HAP-1 (cell line): ENCODE measurements around the gene PTPRD.
"Not testable (repeated sequence)": the region's sequence is repeated elsewhere in the genome, so short reads cannot be mapped to it uniquely, and the experiment has no call there.

Experiments used
- DNase-seq, 2 experiments: peaks; one replicate each; pipeline ENCODE4 v3.0.0-alpha.2; 2016 to 2020; ENCODE audit warnings: low spot score in 2 of 2
- H3K27me3 ChIP-seq: fragments of 250-450 bp; sonication (Bioruptor Pico); 2 replicates; pipeline ENCODE4 v1.5.1; 2020; ENCODE audit warnings: low read depth, mild to moderate bottlenecking, moderate library complexity
- H3K36me3 ChIP-seq: fragments of 250-450 bp; sonication (Bioruptor Pico); replicated peaks from 2 replicates; pipeline ENCODE4 v1.5.1; 2020; ENCODE audit warnings: mild to moderate bottlenecking
- H3K4me1 ChIP-seq: fragments of 250-450 bp; sonication (Bioruptor Pico); 2 replicates; pipeline ENCODE4 v1.5.1; 2020; ENCODE audit warnings: mild to moderate bottlenecking
- H3K4me3 ChIP-seq: fragments of 250-450 bp; sonication (Bioruptor Pico); 2 replicates; pipeline ENCODE4 v1.5.1; 2020; ENCODE audit warnings: mild to moderate bottlenecking, moderate library complexity
- H3K9me3 ChIP-seq: fragments of 250-450 bp; sonication (Bioruptor Pico); 2 replicates; pipeline ENCODE4 v1.5.1; 2020; ENCODE audit warnings: mild to moderate bottlenecking, moderate library complexity
- in situ Hi-C: fragments of 300-500 bp; cut with MboI; formaldehyde crosslinking; loops from 3 replicates; pipeline ENCODE4 v1.14.3; 2020; ENCODE audit warnings: low sequenced_read_pairs, inconsistent platforms, mixed read lengths

The PTPRD gene

GRCh38 chr9:8968350-8968749 lies 1644.5 kb downstream of the PTPRD start:
- H3K4me3 ChIP-seq, H3K9me3 ChIP-seq, H3K36me3 ChIP-seq, in situ Hi-C loops, H3K27me3 ChIP-seq, H3K4me1 ChIP-seq, DNase-seq: not testable (repeated sequence)

GRCh38 chr9:8963885-8964284 lies 1648.9 kb downstream of the PTPRD start:
- no peak overlapping the region for H3K4me3 ChIP-seq
- H3K4me1 ChIP-seq: no peaks in the 10 kb centered on the region
- no peaks in the 10 kb centered on the region for H3K36me3 ChIP-seq
- no peaks in the 10 kb centered on the region for H3K9me3 ChIP-seq
- in situ Hi-C loops: no loop called here
- DNase-seq: no peak
- H3K27me3 ChIP-seq: no peaks in the 10 kb centered on the region

- Histone ChIP-seq H3K4me1 (no peaks in the 10 kb centered on the region), H3K36me3 (no peaks in the 10 kb centered on the region), H3K9me3 (no peaks in the 10 kb centered on the region), H3K27me3 (no peaks in the 10 kb centered on the region), H3K4me3 (no peak overlapping the region)
- in situ Hi-C loops: no loop called here
- DNase-seq: no peak
Measured at GRCh38 chr9:8962084-8962483, 1650.7 kb downstream of the PTPRD start.

GRCh38 chr9:8961186-8961851 lies 1651.5 kb downstream of the PTPRD start:
- H3K4me1 ChIP-seq: no peaks in the 10 kb centered on the region
- in situ Hi-C loops: no loop called here
- no peaks in the 10 kb centered on the region for H3K36me3 ChIP-seq
- no peaks in the 10 kb centered on the region for H3K27me3 ChIP-seq
- H3K9me3 ChIP-seq: no peaks in the 10 kb centered on the region
- no peak for DNase-seq
- H3K4me3 ChIP-seq: no peak overlapping the region

- Histone ChIP-seq H3K4me1 (peaks cover 9% of the 10 kb centered on the region), H3K4me3 (no peak overlapping the region), H3K36me3 (no peaks in the 10 kb centered on the region), H3K9me3 (no peaks in the 10 kb centered on the region), H3K27me3 (no peaks in the 10 kb centered on the region)
- in situ Hi-C loops: no loop called here
- DNase-seq: no peak
Measured at GRCh38 chr9:8960254-8960653, 1652.5 kb downstream of the PTPRD start.

GRCh38 chr9:8958358-8958757 lies 1654.4 kb downstream of the PTPRD start:
- no peak for DNase-seq
- Histone ChIP-seq H3K4me3 (no peak overlapping the region), H3K9me3 (no peaks in the 10 kb centered on the region), H3K27me3 (no peaks in the 10 kb centered on the region), H3K36me3 (no peaks in the 10 kb centered on the region), H3K4me1 (peaks cover 11% of the 10 kb centered on the region)
- in situ Hi-C loops: no loop called here

GRCh38 chr9:8955315-8955714 lies 1657.5 kb downstream of the PTPRD start:
- Histone ChIP-seq H3K4me1 (peaks cover 11% of the 10 kb centered on the region), H3K27me3 (no peaks in the 10 kb centered on the region), H3K36me3 (no peaks in the 10 kb centered on the region), H3K4me3 (no peak overlapping the region), H3K9me3 (no peaks in the 10 kb centered on the region)
- in situ Hi-C loops: no loop called here
- no peak for DNase-seq

GRCh38 chr9:8946461-8946860 lies 1666.3 kb downstream of the PTPRD start:
- in situ Hi-C loops: no loop called here
- H3K4me1 ChIP-seq: peaks cover 6% of the 10 kb centered on the region; the same call in 1 of the 2 replicates
- no peak overlapping the region for H3K4me3 ChIP-seq
- no peaks in the 10 kb centered on the region for H3K9me3 ChIP-seq
- no peak for DNase-seq
- H3K36me3 ChIP-seq: no peaks in the 10 kb centered on the region
- H3K27me3 ChIP-seq: no peaks in the 10 kb centered on the region

GRCh38 chr9:8943392-8943791 lies 1669.4 kb downstream of the PTPRD start:
- H3K9me3 ChIP-seq: no peaks in the 10 kb centered on the region
- H3K27me3 ChIP-seq: no peaks in the 10 kb centered on the region
- no peaks in the 10 kb centered on the region for H3K36me3 ChIP-seq
- in situ Hi-C loops: no loop called here
- no peak overlapping the region for H3K4me3 ChIP-seq
- H3K4me1 ChIP-seq: peaks cover 7% of the 10 kb centered on the region
- no peak for DNase-seq

- Histone ChIP-seq H3K27me3 (no peaks in the 10 kb centered on the region), H3K4me1 (peaks cover 7% of the 10 kb centered on the region), H3K9me3 (no peaks in the 10 kb centered on the region), H3K36me3 (no peaks in the 10 kb centered on the region), H3K4me3 (no peak overlapping the region)
- in situ Hi-C loops: no loop called here
- no peak for DNase-seq
Measured at GRCh38 chr9:8940650-8941049, 1672.2 kb downstream of the PTPRD start.

GRCh38 chr9:8926461-8926860 lies 1686.3 kb downstream of the PTPRD start:
- Histone ChIP-seq H3K36me3 (no peaks in the 10 kb centered on the region), H3K4me3 (no peak overlapping the region), H3K4me1 (peaks cover 3% of the 10 kb centered on the region), H3K9me3 (no peaks in the 10 kb centered on the region), H3K27me3 (no peaks in the 10 kb centered on the region)
- in situ Hi-C loops: no loop called here
- no peak for DNase-seq

GRCh38 chr9:8924562-8924961 lies 1688.2 kb downstream of the PTPRD start:
- in situ Hi-C loops: no loop called here

GRCh38 chr9:8920478-8921183 lies 1692.2 kb downstream of the PTPRD start:
- H3K4me1 ChIP-seq, H3K9me3 ChIP-seq, H3K36me3 ChIP-seq, in situ Hi-C loops, DNase-seq, H3K27me3 ChIP-seq, H3K4me3 ChIP-seq: not testable (repeated sequence)

More at GRCh38 chr9:8924562-8924961, 1688.2 kb downstream of the PTPRD start:
- no peaks in the 10 kb centered on the region for H3K36me3 ChIP-seq
- peaks cover 3% of the 10 kb centered on the region for H3K4me1 ChIP-seq
- no peak overlapping the region for H3K4me3 ChIP-seq
- H3K27me3 ChIP-seq: no peaks in the 10 kb centered on the region
- DNase-seq: no peak
- no peaks in the 10 kb centered on the region for H3K9me3 ChIP-seq

- no peak for DNase-seq
- in situ Hi-C loops: no loop called here
- Histone ChIP-seq H3K4me3 (no peak overlapping the region), H3K9me3 (no peaks in the 10 kb centered on the region), H3K4me1 (peaks cover 3% of the 10 kb centered on the region), H3K36me3 (no peaks in the 10 kb centered on the region), H3K27me3 (no peaks in the 10 kb centered on the region)
Measured at GRCh38 chr9:8917956-8918739, 1694.7 kb downstream of the PTPRD start.
